ENCODE results near the gene USP3.

GRCh38 chr15:63640146-63640545 is 135.8 kb downstream of the USP3 start:
- TF ChIP-seq ISL1 (CRISPR knock-in tag; IDR thresholded peaks at IDR 0.05) (no peak), TCF4 (CRISPR knock-in tag; IDR thresholded peaks at IDR 0.05; ENCODE audit: borderline replicate concordance) (no peak), GLIS3 (CRISPR knock-in tag; IDR thresholded peaks at IDR 0.05) (no peak), OSR1 (CRISPR knock-in tag; IDR thresholded peaks at IDR 0.05) (no peak), PATZ1 (CRISPR knock-in tag; IDR thresholded peaks at IDR 0.05; ENCODE audit: borderline replicate concordance) (no peak), ZFP30 (CRISPR knock-in tag; IDR thresholded peaks at IDR 0.05) (no peak), ZFP3 (CRISPR knock-in tag; IDR thresholded peaks at IDR 0.05) (no peak)
- TF ChIP-seq, protein P1, sequence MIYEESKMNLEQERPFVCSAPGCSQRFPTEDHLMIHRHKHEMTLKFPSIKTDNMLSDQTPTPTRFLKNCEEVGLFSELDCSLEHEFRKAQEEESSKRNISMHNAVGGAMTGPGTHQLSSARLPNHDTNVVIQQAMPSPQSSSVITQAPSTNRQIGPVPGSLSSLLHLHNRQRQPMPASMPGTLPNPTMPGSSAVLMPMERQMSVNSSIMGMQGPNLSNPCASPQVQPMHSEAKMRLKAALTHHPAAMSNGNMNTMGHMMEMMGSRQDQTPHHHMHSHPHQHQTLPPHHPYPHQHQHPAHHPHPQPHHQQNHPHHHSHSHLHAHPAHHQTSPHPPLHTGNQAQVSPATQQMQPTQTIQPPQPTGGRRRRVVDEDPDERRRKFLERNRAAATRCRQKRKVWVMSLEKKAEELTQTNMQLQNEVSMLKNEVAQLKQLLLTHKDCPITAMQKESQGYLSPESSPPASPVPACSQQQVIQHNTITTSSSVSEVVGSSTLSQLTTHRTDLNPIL (CRISPR knock-in tag; IDR thresholded peaks at IDR 0.05; ENCODE audit: low read depth): no peak

Measured in SK-N-SH treated with all-trans-retinoic acid at 6 μM for 48 hours (cell line).